Stimulated activated naive CD8-positive, alpha-beta T cell treated with anti-CD3 and anti-CD28 coated beads, Interleukin-15, Interleukin-2, amounts not matched to agents 100 ng/mL and 50 ng/mL, for 24 hours (primary cell): Measurements from ENCODE around the gene PMM1.

Source experiments
- H3K27ac Mint-ChIP-seq: one replicate; pipeline ENCODE4 v1.8.0; 2021; ENCODE audit warnings: mild to moderate bottlenecking, mixed read lengths
- H3K27me3 Mint-ChIP-seq: one replicate; pipeline ENCODE4 v1.8.0; 2021; ENCODE audit warnings: mixed read lengths
- H3K36me3 Mint-ChIP-seq: one replicate; pipeline ENCODE4 v1.8.0; 2021; ENCODE audit warnings: low read depth, mixed read lengths
- H3K4me1 Mint-ChIP-seq: one replicate; pipeline ENCODE4 v1.8.0; 2021; ENCODE audit warnings: low read depth, mixed read lengths
- H3K4me3 Mint-ChIP-seq: one replicate; pipeline ENCODE4 v1.8.0; 2021; ENCODE audit warnings: mild to moderate bottlenecking, mixed read lengths
- H3K9me3 Mint-ChIP-seq: one replicate; pipeline ENCODE4 v1.8.0; 2021; ENCODE audit warnings: mixed read lengths

Gene PMM1

DNA sequence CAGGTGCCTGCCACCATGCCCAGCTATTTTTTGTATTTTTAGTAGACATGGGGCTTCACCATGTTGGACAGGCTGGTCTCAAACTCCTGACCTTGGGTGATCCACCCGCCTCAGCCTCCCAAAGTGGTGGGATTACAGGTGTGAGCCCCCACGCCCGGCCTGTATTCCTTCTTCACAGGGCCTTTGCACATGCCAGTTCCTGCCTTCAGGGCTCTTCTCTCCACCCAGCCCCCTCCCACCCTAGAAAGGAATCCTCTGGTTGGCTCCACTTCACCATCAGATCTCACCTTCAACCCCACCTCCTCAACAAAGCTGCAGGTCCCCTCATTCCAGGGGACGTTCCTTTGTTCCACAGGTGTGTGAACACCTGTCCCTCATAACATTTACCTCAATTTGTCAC is 47.4 kb downstream of the PMM1 start:
- Mint-ChIP-seq H3K36me3 (peaks cover 35% of the 10 kb centered on the region), H3K4me3 (peak overlapping the region; percentile 94), H3K4me1 (peaks cover 42% of the 10 kb centered on the region), H3K27ac (peak overlapping the region; percentile 93), H3K9me3 (no peaks in the 10 kb centered on the region), H3K27me3 (no peaks in the 10 kb centered on the region)

GRCh38 chr22:41541484-41541883 is 48.2 kb downstream of the PMM1 start:
- Mint-ChIP-seq H3K9me3 (no peaks in the 10 kb centered on the region), H3K4me3 (peak overlapping the region; percentile 66), H3K36me3 (peaks cover 38% of the 10 kb centered on the region), H3K4me1 (peaks cover 42% of the 10 kb centered on the region), H3K27ac (peak overlapping the region; percentile 87), H3K27me3 (no peaks in the 10 kb centered on the region)

- H3K4me1 Mint-ChIP-seq, result peaks cover 42% of the 10 kb centered on the region
- peaks cover 38% of the 10 kb centered on the region for H3K36me3 Mint-ChIP-seq
- no peak overlapping the region for H3K4me3 Mint-ChIP-seq
- no peak overlapping the region for H3K27ac Mint-ChIP-seq
- no peaks in the 10 kb centered on the region for H3K27me3 Mint-ChIP-seq
- H3K9me3 Mint-ChIP-seq, result no peaks in the 10 kb centered on the region
Measured at GRCh38 chr22:41540365-41540764, 49.3 kb downstream of the PMM1 start.

GRCh38 chr22:41540006-41540315 is 49.7 kb downstream of the PMM1 start:
- Mint-ChIP-seq H3K4me1 (peaks cover 38% of the 10 kb centered on the region), H3K36me3 (peaks cover 42% of the 10 kb centered on the region), H3K9me3 (no peaks in the 10 kb centered on the region), H3K27me3 (no peaks in the 10 kb centered on the region), H3K4me3 (no peak overlapping the region), H3K27ac (peak overlapping the region; percentile 31)

- Mint-ChIP-seq H3K4me3 (no peak overlapping the region), H3K27ac (no peak overlapping the region), H3K9me3 (no peaks in the 10 kb centered on the region), H3K4me1 (peaks cover 32% of the 10 kb centered on the region), H3K27me3 (no peaks in the 10 kb centered on the region), H3K36me3 (peaks cover 43% of the 10 kb centered on the region)
Measured at GRCh38 chr22:41539146-41540005, 50.3 kb downstream of the PMM1 start.

DNA sequence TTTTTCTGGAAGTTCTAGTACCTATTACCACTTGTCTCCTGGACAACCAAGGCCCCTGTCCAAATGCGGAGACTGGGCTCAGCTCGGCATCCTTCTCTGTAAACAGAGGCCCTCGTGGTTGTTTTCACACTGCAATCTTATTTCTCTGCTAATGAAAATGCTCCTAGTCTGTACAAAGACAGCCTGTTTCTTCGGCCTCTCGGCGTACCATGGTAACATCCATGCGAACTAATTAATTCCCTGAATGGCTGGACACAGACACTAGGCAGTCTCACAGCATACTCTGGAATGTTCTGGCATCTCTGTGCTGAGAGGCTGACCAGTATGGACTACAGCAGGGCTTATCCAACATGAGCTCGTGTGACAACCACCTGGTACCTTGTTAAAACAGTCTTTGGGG is 51.1 kb downstream of the PMM1 start:
- peaks cover 43% of the 10 kb centered on the region for H3K36me3 Mint-ChIP-seq
- peaks cover 29% of the 10 kb centered on the region for H3K4me1 Mint-ChIP-seq
- no peaks in the 10 kb centered on the region for H3K27me3 Mint-ChIP-seq
- H3K9me3 Mint-ChIP-seq, result no peaks in the 10 kb centered on the region
- no peak overlapping the region for H3K27ac Mint-ChIP-seq
- no peak overlapping the region for H3K4me3 Mint-ChIP-seq

DNA sequence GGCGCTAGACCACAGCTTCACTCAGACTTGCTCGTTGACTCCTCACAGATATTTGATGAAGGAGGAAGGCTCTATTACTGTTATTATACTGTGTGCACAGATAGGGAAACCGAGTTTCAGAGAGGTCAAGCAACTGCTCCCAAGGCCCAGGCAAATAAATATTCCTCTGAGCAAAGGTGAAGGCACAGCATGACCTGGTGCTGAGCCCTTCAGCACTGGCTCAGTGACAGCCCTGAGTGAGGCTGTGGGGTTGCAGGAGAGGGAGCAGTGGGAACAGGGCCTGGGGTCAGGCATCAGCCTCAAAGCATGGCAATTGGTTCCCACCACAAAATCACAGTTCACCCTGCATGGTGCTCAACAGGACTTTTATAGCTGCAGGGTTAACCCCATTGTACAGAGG is 52.4 kb downstream of the PMM1 start:
- H3K27me3 Mint-ChIP-seq, result no peaks in the 10 kb centered on the region
- H3K9me3 Mint-ChIP-seq, result no peaks in the 10 kb centered on the region
- no peak overlapping the region for H3K4me3 Mint-ChIP-seq
- H3K27ac Mint-ChIP-seq, result no peak overlapping the region
- peaks cover 16% of the 10 kb centered on the region for H3K4me1 Mint-ChIP-seq
- H3K36me3 Mint-ChIP-seq, result peaks cover 37% of the 10 kb centered on the region

GRCh38 chr22:41535244-41535643 is 54.4 kb downstream of the PMM1 start:
- no peaks in the 10 kb centered on the region for H3K4me1 Mint-ChIP-seq
- no peaks in the 10 kb centered on the region for H3K27me3 Mint-ChIP-seq
- no peaks in the 10 kb centered on the region for H3K9me3 Mint-ChIP-seq
- no peak overlapping the region for H3K4me3 Mint-ChIP-seq
- H3K36me3 Mint-ChIP-seq, result peaks cover 35% of the 10 kb centered on the region
- no peak overlapping the region for H3K27ac Mint-ChIP-seq

DNA sequence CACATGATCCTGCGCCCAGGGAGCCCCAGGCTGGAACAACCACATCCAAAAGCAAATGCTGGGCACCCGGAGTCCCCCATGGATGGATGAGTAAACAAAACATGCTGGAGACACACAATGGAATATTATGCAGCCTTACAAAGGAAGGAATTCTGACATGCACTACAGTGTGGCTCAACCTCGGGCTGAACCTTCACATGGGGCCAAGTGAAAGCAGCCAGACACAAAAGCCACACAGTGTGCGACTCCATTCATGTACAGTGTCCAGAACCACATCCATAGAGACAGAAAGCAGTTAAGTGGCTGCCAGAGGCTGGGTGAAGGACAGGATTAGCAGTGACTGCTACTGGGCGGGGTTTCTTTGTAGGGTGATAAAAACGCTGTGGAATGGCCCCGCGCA is 55.4 kb downstream of the PMM1 start:
- no peaks in the 10 kb centered on the region for H3K4me1 Mint-ChIP-seq
- peaks cover 29% of the 10 kb centered on the region for H3K36me3 Mint-ChIP-seq
- H3K27me3 Mint-ChIP-seq, result no peaks in the 10 kb centered on the region
- no peak overlapping the region for H3K4me3 Mint-ChIP-seq
- H3K27ac Mint-ChIP-seq, result no peak overlapping the region
- no peaks in the 10 kb centered on the region for H3K9me3 Mint-ChIP-seq

DNA sequence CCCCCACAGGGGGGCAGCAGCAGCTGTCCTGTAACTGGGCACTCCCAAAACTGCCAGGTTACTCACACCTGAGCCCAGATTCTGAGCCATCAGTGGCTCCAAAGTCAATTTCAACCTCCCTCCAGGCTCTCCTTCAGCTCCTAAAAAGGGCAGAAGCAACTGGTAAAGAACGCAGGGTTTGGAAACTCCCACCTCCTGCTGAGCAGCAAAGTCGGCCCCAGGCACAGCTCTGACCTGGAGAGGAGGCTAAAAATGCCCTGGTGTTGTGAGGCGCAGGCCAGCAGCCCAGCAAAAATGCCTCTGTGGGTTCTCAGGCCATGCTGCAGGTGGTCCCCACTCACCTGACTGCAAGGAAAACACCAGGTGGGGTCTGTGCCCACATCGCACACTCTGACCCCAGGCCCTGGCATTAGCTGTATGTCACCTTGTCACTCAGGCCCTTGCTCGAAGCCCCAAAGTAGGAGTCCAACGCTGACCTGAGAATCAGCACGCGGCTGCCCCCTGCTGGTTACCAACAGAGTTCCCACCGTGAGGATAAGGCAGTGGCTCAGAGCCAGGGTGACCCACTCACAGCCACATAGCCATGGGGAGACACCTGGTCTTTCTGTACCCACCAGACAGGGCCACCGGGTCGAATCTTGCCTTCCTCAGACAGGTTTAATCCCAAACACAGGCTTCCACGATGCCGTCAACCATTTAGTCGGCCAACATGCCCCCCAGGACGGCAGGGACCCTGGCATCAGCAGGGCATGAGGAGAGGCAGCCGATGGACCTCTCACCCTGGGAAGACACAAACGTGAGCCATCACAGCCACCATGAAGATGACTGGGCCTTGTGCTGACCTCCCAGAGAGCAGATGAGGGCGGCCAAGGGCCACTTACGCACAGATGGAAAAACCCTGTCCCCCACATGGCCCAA is 56.5 kb downstream of the PMM1 start:
- H3K4me1 Mint-ChIP-seq, result no peaks in the 10 kb centered on the region
- H3K4me3 Mint-ChIP-seq, result no peak overlapping the region
- no peaks in the 10 kb centered on the region for H3K9me3 Mint-ChIP-seq
- no peaks in the 10 kb centered on the region for H3K27me3 Mint-ChIP-seq
- H3K36me3 Mint-ChIP-seq, result peaks cover 37% of the 10 kb centered on the region
- no peak overlapping the region for H3K27ac Mint-ChIP-seq

DNA sequence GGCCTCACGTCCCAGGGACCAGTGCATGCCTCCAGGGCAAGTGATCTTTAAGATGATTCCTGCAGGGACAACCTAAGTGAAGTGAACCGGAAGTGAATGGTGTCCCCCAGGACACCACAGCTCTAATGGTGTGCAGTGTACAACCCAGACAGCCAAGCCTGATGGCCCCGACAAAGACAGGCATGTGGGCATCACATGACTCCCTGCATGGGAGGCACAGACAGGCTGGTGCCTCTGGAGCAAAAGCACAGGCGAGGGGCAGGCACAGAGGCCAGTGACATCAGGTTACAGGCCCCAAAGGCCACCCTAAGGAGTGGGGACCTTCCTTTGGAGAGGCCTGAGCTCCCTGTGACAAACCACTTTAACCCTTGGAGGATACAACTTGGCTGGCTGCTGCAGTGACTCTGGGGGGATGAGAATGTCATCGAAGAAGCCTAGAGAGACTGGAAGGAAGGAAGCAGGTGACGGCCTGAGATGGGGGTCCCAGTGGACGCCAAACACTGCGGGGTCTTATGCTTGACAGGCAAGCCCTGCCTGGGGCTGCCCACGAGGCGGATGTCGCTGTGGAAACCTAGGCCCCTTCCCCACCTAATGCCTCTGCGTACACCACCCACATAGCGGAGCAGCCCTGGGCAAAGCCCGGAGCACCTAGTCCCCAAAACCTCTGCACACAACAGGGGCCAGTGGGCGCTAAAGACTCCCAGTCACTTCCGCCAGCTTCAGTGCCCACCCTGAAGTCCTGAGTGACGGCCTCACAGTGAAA is 57.7 kb downstream of the PMM1 start:
- H3K27me3 Mint-ChIP-seq, result no peaks in the 10 kb centered on the region
- no peak overlapping the region for H3K27ac Mint-ChIP-seq
- H3K9me3 Mint-ChIP-seq, result no peaks in the 10 kb centered on the region
- no peaks in the 10 kb centered on the region for H3K4me1 Mint-ChIP-seq
- H3K36me3 Mint-ChIP-seq, result peaks cover 29% of the 10 kb centered on the region
- H3K4me3 Mint-ChIP-seq, result no peak overlapping the region

DNA sequence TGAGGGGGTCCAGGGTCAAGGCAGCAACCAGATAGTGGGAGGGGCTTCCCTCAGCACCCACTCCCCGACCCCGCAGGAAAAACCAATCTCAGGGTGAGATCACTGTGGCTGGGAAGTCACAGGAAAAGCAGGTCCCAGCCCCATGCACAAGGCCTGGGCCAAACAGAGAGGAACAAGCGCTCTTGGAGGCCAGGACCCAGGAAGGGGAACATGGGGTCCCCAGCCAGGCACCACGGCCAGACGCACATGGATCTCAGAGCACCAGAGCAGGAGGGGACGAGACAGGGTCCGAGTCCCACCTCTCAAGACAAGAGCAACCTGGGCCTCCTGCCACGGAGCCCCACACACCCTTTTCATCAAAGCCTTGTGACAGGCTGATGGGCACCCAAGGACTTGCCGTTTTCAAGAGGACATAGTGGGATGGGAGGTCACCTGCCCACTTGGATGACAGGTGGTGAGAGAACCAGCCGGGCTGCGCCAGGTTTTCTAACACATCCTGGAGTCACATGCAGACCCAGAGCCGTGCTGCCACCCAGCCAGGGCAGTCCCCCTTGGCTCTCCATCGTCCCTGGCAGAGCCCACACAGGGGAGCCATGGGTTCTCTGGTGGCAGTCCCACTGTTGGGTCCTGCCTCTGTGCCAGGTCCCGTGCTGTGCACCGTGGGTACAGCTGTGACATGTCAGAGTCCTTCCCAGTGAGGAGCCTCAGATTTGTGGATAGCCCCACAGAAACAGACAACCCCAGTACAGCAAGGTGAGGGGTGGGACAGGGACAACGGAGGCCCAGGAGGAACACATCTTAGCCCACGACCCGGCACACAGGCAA is 58.5 kb downstream of the PMM1 start:
- no peak overlapping the region for H3K4me3 Mint-ChIP-seq
- peaks cover 32% of the 10 kb centered on the region for H3K36me3 Mint-ChIP-seq
- no peaks in the 10 kb centered on the region for H3K4me1 Mint-ChIP-seq
- no peaks in the 10 kb centered on the region for H3K9me3 Mint-ChIP-seq
- H3K27me3 Mint-ChIP-seq, result no peaks in the 10 kb centered on the region
- H3K27ac Mint-ChIP-seq, result no peak overlapping the region

GRCh38 chr22:41528938-41529561 is 60.6 kb downstream of the PMM1 start:
- peak overlapping the region; percentile 53 for H3K27ac Mint-ChIP-seq
- H3K27me3 Mint-ChIP-seq, result no peaks in the 10 kb centered on the region
- H3K4me3 Mint-ChIP-seq, result no peak overlapping the region
- no peaks in the 10 kb centered on the region for H3K9me3 Mint-ChIP-seq
- H3K4me1 Mint-ChIP-seq, result peaks cover 12% of the 10 kb centered on the region
- peaks cover 42% of the 10 kb centered on the region for H3K36me3 Mint-ChIP-seq
